GM13976 (cell line): ENCODE results near the gene AAK1.

Experiments
- DNase-seq: peaks from one replicate; pipeline ENCODE4 v3.0.0; 2012; ENCODE audit warnings: low spot score
- CTCF ChIP-seq: IDR thresholded peaks from 2 replicates; pipeline ENCODE4 v1.5.1; 2012; ENCODE audit warnings: borderline replicate concordance, mild to moderate bottlenecking; ENCODE audit not compliant: insufficient read depth; ENCODE audit errors: extremely low read depth, missing control alignments, control extremely low read depth
- in situ Hi-C: fragments of 300-500 bp; cut with MboI; formaldehyde crosslinking; loops from one replicate; pipeline ENCODE4 v1.12.0; 2022; ENCODE audit warnings: low sequenced_read_pairs, mixed read lengths, inconsistent platforms; ENCODE audit not compliant: unreplicated experiment

AAK1 gene

GRCh38 chr2:69464575-69464974 lies 179.0 kb downstream of the AAK1 start:
- DNase-seq, result no peak
- no peak for TF ChIP-seq CTCF
- in situ Hi-C loops, result no loop called here

GRCh38 chr2:69462780-69463179 lies 180.8 kb downstream of the AAK1 start:
- in situ Hi-C loops, result no loop called here
- TF ChIP-seq CTCF, result no peak
- no peak for DNase-seq

- DNase-seq, result no peak
- TF ChIP-seq CTCF, result no peak
- in situ Hi-C loops, result no loop called here
Measured at GRCh38 chr2:69461404-69461803, 182.1 kb downstream of the AAK1 start.

GRCh38 chr2:69459936-69460335 lies 183.6 kb downstream of the AAK1 start:
- TF ChIP-seq CTCF, result no peak
- no peak for DNase-seq
- in situ Hi-C loops, result no loop called here

- in situ Hi-C loops, result no loop called here
- no peak for TF ChIP-seq CTCF
- DNase-seq, result no peak
Measured at GRCh38 chr2:69456950-69457445, 186.5 kb downstream of the AAK1 start.

GRCh38 chr2:69456154-69456553 lies 187.4 kb downstream of the AAK1 start:
- no peak for DNase-seq
- in situ Hi-C loops, result no loop called here
- no peak for TF ChIP-seq CTCF

- in situ Hi-C loops, result no loop called here
- no peak for TF ChIP-seq CTCF
- no peak for DNase-seq
Measured at GRCh38 chr2:69454976-69455375, 188.6 kb downstream of the AAK1 start.
